ENCODE results near the gene VPS36.
"Not testable (repeated sequence)": the region's sequence is repeated elsewhere in the genome, so short reads cannot be mapped to it uniquely, and the experiment has no call there.

VPS36 gene

GRCh38 chr13:52374389-52374788 lies 76.0 kb downstream of the VPS36 start:
- no peak for DNase-seq

DNA sequence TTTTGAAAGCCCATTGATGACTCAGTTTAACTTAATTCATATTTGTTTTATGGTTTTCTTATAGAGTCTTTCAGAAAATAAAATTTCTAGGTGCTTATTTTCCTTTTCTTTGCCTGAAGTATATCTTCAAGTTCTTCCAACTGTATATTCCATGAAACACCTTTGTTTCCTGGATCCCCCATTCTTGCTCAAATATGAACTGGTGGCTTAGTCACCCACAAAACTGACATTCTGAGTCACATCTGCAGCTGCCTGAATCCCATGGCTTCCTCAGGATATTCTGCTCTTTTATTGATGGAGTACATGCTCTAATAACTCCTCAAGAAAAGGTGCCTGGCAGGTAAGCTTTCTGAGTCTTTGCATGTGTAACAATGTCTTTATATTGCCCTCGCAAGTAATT lies 77.2 kb downstream of the VPS36 start:
- not testable (repeated sequence) for DNase-seq

DNA sequence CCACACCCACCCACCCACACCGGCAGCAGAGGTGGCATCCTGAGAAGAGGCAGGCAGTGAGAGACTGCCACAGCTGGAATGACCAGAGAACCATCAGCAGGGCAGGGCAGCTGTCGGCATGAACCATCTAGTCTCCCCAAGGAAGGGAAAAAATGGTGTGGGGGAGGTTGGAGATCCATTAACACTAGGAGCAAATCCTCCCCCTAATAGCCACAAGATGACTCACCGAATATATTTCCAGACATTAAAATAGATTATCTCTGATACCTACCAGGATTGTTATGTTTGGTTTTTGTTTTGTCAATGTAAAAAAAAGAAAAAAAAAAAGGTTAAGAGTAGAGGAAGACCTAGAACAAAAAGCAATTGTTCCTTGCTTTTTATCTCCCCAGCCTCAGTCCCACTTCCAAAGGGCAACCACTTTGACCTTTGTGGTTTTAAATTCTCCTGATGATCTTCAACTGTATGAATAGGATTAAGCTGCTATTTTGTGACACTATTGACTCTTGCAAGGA lies 78.6 kb downstream of the VPS36 start:
- DNase-seq: no peak

- DNase-seq: no peak
Observed at GRCh38 chr13:52366291-52366690, 84.1 kb downstream of the VPS36 start.

All from amniotic stem cell (primary cell).